ENCODE data around the gene TRIP12.

GRCh38 chr2:229738024-229738625 lies 183.7 kb downstream of the TRIP12 start:
- TF ChIP-seq CTCF (IDR thresholded peaks at IDR 0.05) (no peak), EZH2 (IDR thresholded peaks at IDR 0.05; ENCODE audit: borderline replicate concordance, insufficient read depth, low read depth, low read length, poor library complexity, severe bottlenecking) (no peak)
